ENCODE results near the gene HMGB4. TPM values are rescaled to one million over a fixed set of nuclear protein-coding genes. Genes with fewer than 3 reads are reported as not detected.

HMGB4 gene
- total RNA-seq, 1 experiment from 2014 or later: not detected

DNA sequence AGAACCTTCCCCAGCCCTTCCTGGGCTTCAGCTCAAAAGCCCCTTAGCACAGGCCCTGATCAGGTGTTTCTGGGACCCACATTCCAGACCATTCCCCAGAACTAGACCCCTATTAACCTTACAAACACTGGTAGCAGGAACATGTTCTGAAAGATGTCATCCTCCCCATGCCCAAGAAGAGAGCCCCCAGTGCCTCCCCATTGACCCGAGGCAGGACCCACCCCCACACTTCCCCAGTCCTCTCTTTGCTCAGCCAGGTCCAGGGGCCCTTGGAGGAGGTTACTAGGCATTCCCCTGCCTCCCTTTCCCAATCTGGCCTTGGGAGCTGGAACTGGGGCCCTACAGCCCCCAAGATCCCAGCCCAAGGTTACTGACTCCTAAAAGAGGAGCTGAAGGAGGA is 38.9 kb upstream of the HMGB4 start:
- no peak for DNase-seq (ENCODE audit: unreplicated experiment)
- CTCF ChIA-PET: interaction anchor here (0.6 to 0.8 kb wide), 2 partner anchors 474 to 1039 kb away, joined by 3 to 4 read pairs; no protein-coding TSS in a partner anchor
- no peaks in the 10 kb centered on the region for H3K36me3 Mint-ChIP-seq (ENCODE audit: insufficient read depth, unreplicated experiment)
- H3K4me3 Mint-ChIP-seq (ENCODE audit: unreplicated experiment): no peak overlapping the region
- BruUV-seq (replicated peaks): no TSS peak
- H3K27ac Mint-ChIP-seq (ENCODE audit: low read depth, unreplicated experiment): no peak overlapping the region
- intact Hi-C loops (cut with micrococcal nuclease): no loop called here
- TF ChIP-seq, protein P1, sequence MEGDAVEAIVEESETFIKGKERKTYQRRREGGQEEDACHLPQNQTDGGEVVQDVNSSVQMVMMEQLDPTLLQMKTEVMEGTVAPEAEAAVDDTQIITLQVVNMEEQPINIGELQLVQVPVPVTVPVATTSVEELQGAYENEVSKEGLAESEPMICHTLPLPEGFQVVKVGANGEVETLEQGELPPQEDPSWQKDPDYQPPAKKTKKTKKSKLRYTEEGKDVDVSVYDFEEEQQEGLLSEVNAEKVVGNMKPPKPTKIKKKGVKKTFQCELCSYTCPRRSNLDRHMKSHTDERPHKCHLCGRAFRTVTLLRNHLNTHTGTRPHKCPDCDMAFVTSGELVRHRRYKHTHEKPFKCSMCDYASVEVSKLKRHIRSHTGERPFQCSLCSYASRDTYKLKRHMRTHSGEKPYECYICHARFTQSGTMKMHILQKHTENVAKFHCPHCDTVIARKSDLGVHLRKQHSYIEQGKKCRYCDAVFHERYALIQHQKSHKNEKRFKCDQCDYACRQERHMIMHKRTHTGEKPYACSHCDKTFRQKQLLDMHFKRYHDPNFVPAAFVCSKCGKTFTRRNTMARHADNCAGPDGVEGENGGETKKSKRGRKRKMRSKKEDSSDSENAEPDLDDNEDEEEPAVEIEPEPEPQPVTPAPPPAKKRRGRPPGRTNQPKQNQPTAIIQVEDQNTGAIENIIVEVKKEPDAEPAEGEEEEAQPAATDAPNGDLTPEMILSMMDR (IDR thresholded peaks at IDR 0.05; ENCODE audit: unreplicated experiment): no peak
- H3K27me3 Mint-ChIP-seq (ENCODE audit: insufficient read depth, unreplicated experiment): no peaks in the 10 kb centered on the region
- H3K9me3 Mint-ChIP-seq (ENCODE audit: unreplicated experiment): peaks cover 46% of the 10 kb centered on the region
- POLR2A ChIA-PET: no interaction called here
- H3K4me1 Mint-ChIP-seq (ENCODE audit: insufficient read depth, unreplicated experiment): no peaks in the 10 kb centered on the region

DNA sequence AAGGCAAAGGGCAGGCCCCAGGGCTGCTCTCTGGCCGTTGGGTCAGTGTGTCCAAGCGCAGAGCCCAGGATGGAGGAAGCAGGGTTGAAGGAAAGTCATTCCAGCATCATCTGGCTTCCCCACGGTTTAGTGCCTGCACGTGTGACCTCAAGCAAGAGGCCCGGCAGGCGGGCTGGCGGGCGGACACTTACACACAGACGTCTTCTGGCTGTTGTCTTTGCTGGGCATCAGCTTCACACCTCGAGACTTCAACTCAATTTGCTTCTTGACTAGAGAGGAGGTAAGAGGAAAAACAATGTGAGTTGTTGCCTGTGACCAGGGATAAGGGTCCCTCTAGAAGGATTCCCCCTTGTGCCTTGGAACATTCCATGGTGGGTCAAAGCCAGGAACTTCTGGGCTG is 38.4 kb upstream of the HMGB4 start:
- no peak overlapping the region for H3K4me3 Mint-ChIP-seq (ENCODE audit: unreplicated experiment)
- no peaks in the 10 kb centered on the region for H3K36me3 Mint-ChIP-seq (ENCODE audit: insufficient read depth, unreplicated experiment)
- ChIA-PET POLR2A (no interaction called here), CTCF (interaction anchor here (0.6 to 0.8 kb wide), 2 partner anchors 473 to 1039 kb away, joined by 3 to 4 read pairs; no protein-coding TSS in a partner anchor)
- no peak for DNase-seq (ENCODE audit: unreplicated experiment)
- no peaks in the 10 kb centered on the region for H3K4me1 Mint-ChIP-seq (ENCODE audit: insufficient read depth, unreplicated experiment)
- TF ChIP-seq, protein P1 (IDR thresholded peaks at IDR 0.05; ENCODE audit: unreplicated experiment): no peak
- no peak overlapping the region for H3K27ac Mint-ChIP-seq (ENCODE audit: low read depth, unreplicated experiment)
- H3K9me3 Mint-ChIP-seq (ENCODE audit: unreplicated experiment): peaks cover 43% of the 10 kb centered on the region
- no peaks in the 10 kb centered on the region for H3K27me3 Mint-ChIP-seq (ENCODE audit: insufficient read depth, unreplicated experiment)
- BruUV-seq (replicated peaks): no TSS peak
- intact Hi-C loops (cut with micrococcal nuclease): no loop called here

DNA sequence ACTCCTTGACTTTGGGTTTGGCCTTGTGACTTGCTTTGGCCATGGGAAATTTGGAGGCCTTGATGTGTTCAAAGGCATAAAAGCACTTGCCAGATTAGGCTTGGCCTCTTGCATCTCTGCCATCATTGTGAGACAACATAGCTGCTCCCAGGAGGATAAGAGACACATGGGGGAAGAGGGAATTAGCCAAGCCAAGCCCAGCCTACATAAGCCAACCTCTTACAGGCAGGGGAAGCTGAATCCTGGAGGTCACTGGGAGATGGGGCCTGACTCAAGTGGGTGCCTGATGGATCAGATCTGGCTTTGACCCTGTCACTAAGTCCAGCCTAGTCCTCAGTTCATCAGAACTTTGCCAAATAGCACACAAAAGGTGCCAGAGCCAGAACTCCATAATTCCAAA is 37.6 kb upstream of the HMGB4 start:
- Mint-ChIP-seq H3K27me3 (ENCODE audit: insufficient read depth, unreplicated experiment) (no peaks in the 10 kb centered on the region), H3K36me3 (ENCODE audit: insufficient read depth, unreplicated experiment) (no peaks in the 10 kb centered on the region), H3K27ac (ENCODE audit: low read depth, unreplicated experiment) (no peak overlapping the region), H3K4me3 (ENCODE audit: unreplicated experiment) (no peak overlapping the region), H3K4me1 (ENCODE audit: insufficient read depth, unreplicated experiment) (no peaks in the 10 kb centered on the region), H3K9me3 (ENCODE audit: unreplicated experiment) (peaks cover 43% of the 10 kb centered on the region)
- TF ChIP-seq, protein P1 (IDR thresholded peaks at IDR 0.05; ENCODE audit: unreplicated experiment): no peak
- ChIA-PET CTCF (interaction anchor here (0.5 kb wide), 1 partner anchor 1425 kb away, joined by 3 read pairs; no protein-coding TSS in a partner anchor), POLR2A (interaction anchor here (0.5 kb wide), 1 partner anchor 61 kb away, joined by 3 read pairs; no protein-coding TSS in a partner anchor)
- BruUV-seq (replicated peaks): no TSS peak
- intact Hi-C loops (cut with micrococcal nuclease): no loop called here
- no peak for DNase-seq (ENCODE audit: unreplicated experiment)

DNA sequence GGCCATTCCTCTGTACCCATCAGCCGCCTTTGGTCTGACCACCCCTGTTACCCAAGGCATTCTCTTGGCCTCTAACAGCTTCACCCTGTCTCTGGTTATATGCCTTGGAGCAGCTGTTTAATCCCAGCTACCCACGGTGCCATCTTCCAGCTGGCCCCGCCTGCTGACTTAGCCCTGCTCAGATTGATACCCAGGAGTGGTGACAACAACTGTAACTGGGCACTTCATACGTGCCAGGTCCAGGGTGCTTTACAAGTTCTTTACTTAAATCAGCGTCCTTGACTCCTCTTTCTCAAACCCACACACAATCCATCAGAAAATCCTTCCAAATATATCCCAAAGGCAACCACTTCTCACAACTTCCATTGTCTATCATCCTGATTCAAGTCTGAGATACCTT is 37.2 kb upstream of the HMGB4 start:
- Mint-ChIP-seq H3K4me3 (ENCODE audit: unreplicated experiment) (no peak overlapping the region), H3K27ac (ENCODE audit: low read depth, unreplicated experiment) (no peak overlapping the region), H3K4me1 (ENCODE audit: insufficient read depth, unreplicated experiment) (no peaks in the 10 kb centered on the region), H3K36me3 (ENCODE audit: insufficient read depth, unreplicated experiment) (no peaks in the 10 kb centered on the region), H3K27me3 (ENCODE audit: insufficient read depth, unreplicated experiment) (no peaks in the 10 kb centered on the region), H3K9me3 (ENCODE audit: unreplicated experiment) (peaks cover 39% of the 10 kb centered on the region)
- ChIA-PET CTCF (interaction anchor here (0.5 kb wide), 1 partner anchor 1425 kb away, joined by 3 read pairs; no protein-coding TSS in a partner anchor), POLR2A (no interaction called here)
- DNase-seq (ENCODE audit: unreplicated experiment): no peak
- no TSS peak for BruUV-seq (replicated peaks)
- intact Hi-C loops (cut with micrococcal nuclease): no loop called here
- TF ChIP-seq, protein P1 (IDR thresholded peaks at IDR 0.05; ENCODE audit: unreplicated experiment): no peak

All from MCF 10A (cell line).